ENCODE data around the gene CNOT6L.
A peak's percentile ranks its signal among the peaks of the same experiment; 100 is the strongest.

Gene CNOT6L

DNA sequence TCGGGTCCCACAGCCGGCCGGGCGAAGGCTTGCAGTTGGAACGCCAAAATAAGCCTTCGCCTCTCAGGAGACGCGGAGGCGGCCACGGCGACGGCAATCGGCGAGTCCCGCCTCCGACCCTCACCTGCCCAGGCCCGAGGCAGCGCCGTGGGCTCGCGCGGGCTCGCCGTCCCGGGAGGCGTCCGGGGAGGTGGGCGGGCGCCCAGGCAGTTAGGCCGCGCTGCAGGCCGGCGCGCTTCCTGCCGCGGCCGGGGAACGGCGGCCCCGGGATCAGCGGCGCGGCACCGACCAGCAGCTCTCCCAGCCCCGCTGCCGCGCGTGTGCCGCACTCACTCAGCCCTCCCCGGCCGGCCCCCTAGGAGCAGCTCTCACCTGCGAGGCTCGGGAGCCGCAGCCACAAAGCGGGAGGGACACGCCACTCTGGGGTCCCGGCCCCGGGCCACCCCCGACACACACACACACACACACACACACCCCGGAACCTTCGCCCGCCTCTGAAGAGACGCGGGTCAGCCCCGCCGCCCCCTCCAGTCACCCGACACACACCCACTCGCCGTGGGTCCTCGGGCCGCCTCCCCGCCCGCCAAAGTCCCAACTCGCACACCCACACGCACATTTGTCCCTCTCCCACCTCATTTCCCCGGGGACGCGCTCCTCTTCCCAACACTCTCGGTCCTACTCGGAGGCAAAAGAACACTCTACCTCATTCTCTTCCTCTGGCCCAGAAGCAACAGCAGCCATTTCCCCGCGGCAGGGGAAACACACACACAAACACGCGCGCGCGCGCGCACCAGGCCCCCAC, at the start of gene CNOT6L:
Gene CNOT6L (minus strand): TSS at position 767 of the 802 bp plus-strand sequence. CDS start 60 bp downstream, at position 707.
- TF ChIP-seq, protein P1, sequence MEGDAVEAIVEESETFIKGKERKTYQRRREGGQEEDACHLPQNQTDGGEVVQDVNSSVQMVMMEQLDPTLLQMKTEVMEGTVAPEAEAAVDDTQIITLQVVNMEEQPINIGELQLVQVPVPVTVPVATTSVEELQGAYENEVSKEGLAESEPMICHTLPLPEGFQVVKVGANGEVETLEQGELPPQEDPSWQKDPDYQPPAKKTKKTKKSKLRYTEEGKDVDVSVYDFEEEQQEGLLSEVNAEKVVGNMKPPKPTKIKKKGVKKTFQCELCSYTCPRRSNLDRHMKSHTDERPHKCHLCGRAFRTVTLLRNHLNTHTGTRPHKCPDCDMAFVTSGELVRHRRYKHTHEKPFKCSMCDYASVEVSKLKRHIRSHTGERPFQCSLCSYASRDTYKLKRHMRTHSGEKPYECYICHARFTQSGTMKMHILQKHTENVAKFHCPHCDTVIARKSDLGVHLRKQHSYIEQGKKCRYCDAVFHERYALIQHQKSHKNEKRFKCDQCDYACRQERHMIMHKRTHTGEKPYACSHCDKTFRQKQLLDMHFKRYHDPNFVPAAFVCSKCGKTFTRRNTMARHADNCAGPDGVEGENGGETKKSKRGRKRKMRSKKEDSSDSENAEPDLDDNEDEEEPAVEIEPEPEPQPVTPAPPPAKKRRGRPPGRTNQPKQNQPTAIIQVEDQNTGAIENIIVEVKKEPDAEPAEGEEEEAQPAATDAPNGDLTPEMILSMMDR (IDR thresholded peaks at IDR 0.05) = no peak
- TF ChIP-seq ZFX (IDR thresholded peaks at IDR 0.05; ENCODE audit: borderline replicate concordance) = no peak
- H3K27ac ChIP-seq = peak within 1 kb of the TSS; percentile 96

DNA sequence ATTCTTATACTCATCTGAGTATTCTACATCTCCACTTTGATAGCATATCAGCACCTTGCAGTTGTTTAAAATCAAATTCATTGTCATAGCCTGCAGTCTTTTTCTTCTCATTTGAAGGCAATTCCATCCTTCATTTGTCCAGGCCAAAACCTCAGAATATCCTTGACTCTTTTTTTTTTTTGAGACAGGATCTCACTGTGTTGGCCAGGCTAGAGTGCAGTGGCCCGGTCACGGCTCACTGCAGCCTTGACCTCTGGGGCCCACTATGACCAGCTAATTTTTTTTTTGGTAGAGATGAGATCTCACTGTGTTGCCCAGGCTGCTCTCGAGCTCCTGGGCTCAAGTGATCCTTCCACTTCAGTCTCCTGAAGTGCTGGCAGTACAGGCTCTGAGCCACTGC, 46.1 kb upstream of the CNOT6L start:
- no peak overlapping the region for H3K27ac ChIP-seq
- TF ChIP-seq, protein P1 (IDR thresholded peaks at IDR 0.05) = no peak
- no peak for TF ChIP-seq ZFX (IDR thresholded peaks at IDR 0.05; ENCODE audit: borderline replicate concordance)

DNA sequence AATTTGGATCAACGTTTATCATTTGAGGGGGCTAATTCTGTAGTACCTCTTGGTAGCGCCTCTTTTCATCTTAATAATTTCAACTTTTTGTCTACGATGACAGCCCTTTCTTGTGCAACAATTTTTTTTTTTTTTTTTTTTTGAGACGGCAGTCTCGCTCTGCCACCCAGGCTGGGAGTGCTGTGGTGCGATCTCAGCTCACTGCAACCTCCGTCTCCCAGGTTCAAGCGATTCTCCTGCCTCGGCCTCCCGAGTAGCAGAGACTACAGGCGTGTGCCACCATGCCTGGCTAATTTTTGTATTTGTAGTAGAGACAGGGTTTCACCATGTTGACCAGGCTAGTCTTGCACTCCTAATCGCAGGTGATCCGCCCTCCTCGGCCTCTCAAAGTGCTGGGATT, 44.2 kb upstream of the CNOT6L start:
- H3K27ac ChIP-seq = peak overlapping the region; percentile 92

DNA sequence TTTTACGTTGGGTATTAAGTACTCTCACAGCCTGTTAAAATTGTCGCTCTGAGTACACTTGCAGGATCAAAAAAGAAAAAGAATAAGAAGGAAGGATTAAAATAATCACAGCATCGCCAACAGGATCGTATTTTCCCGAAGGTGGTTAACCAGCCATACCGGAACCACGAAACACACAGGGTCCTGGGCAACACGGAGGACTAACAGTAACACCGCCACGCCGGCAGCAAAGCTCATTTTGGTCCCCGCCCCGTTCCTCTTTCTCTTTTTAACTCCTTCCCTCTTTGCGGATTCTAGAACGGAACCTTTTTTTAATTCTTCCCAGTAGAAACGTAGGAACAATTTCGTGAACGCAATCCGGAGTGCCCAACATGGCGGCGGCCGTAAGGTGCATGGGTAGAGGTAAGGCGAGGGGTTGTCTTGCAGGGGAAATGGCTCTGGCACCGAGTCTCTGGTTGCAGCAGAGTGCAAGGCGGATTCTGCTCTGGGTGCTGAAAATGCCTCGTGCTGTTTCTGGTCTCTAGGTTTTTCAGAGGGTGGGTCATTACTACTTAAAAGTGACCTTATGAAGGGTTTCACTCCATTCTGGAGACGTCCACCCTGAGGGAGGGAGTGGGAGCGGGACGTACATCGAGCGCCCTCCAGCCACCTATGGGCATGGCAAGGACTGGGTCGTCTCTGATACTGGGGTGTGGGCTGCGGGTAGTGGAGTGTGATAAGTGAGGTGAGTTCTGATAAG, 43.5 kb upstream of the CNOT6L start, which contains the start of gene MRPL1:
Gene MRPL1 (plus strand): TSS at position 353 of the 739 bp plus-strand sequence. CDS start 19 bp downstream, at position 372.
- TF ChIP-seq, protein P1 (IDR thresholded peaks at IDR 0.05) = peak; percentile 14
- no peak for TF ChIP-seq ZFX (IDR thresholded peaks at IDR 0.05; ENCODE audit: borderline replicate concordance)
- peak within 1 kb of the TSS; percentile 92 for H3K27ac ChIP-seq

DNA sequence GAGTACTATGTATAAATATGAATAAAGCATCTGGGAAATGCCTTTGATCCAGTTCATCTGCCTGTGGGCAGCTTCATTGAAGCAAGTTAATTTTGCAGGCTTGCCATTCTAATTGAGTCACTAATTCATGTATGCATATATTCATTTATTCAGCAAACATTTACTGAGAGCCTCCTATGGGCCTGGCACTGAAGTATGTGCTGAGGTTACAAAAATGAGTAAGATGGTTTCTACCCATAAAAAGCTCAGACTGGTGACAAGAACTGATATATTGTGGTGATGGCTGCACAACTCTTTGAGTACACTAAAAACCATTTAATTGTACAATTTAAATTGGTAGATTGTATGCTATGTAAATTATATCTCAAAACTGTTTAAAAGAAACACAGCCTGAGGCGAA, 42.3 kb upstream of the CNOT6L start:
- H3K27ac ChIP-seq = peak overlapping the region; percentile 92
- TF ChIP-seq, protein P1 (IDR thresholded peaks at IDR 0.05) = no peak
- TF ChIP-seq ZFX (IDR thresholded peaks at IDR 0.05; ENCODE audit: borderline replicate concordance) = no peak

DNA sequence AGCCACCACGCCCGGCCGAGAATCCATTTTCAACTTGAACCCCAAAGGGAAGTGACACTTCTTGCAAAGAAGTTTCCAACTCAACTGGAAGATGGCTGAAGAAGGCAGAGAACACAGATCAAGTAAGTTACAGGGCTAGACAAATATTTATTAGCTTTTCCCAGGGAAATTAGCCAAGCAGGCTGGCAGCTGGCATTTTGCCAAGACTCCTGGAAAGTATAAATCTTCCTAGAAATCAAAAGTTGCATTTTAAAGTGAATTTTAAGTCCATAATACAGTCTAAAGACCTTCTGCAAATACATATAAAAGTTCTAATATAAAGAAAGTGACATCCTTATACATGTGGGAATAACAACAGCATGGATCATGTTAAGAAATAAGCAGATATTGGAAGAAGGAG, 40.1 kb upstream of the CNOT6L start:
- TF ChIP-seq, protein P1 (IDR thresholded peaks at IDR 0.05) = no peak
- no peak overlapping the region for H3K27ac ChIP-seq

DNA sequence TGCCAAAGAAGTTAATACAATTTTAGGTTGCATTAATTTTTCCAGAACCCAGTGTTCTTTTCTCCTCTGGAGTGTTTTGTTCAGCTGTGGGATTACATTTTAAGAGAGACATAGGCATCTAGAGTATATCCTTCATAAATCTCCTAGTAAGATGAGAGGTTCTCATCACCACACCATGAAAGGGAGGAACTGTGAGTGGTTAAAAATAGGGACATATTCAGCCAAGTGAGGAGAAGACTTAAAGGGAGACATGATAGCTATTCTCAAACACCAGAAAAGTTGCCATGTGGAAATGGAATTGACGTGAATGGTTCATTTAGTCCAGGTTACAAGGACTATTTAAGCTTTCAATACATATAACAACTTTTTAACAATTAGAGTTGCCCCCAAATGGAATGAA, 37.0 kb upstream of the CNOT6L start:
- no peak for TF ChIP-seq ZFX (IDR thresholded peaks at IDR 0.05; ENCODE audit: borderline replicate concordance)
- TF ChIP-seq, protein P1 (IDR thresholded peaks at IDR 0.05) = no peak
- H3K27ac ChIP-seq = no peak overlapping the region
